ENCODE data around the gene GRIP1.

DNA sequence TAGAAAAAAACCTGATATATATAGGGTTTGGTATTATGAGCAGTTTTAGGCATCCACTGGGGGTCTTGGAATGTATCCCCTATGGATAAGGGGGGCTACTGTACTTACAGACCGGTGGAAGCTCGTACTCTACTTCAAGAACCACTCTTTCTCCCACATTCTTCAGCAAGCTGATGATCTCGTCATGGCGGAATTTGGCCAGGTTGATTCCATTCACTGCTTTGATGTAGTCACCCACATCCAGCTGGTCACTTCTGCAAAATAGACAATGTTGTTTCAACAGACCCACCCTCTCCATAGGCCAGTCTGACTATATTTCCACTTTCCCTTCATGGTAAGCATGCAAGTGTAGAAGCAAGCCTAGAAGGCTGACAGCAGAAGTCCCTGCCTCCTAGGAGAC, 139.9 kb downstream of the GRIP1 start:
- TF ChIP-seq ZNF274 (IDR thresholded peaks at IDR 0.05; ENCODE audit: low read depth, low read length) (no peak), SUZ12 (IDR thresholded peaks at IDR 0.05; ENCODE audit: extremely low read depth, insufficient read depth, insufficient read length) (no peak), YY1 (IDR thresholded peaks at IDR 0.05; ENCODE audit: insufficient read depth, insufficient read length) (no peak)

Measured in NT2/D1 (cell line).